NB4 (cell line): ENCODE data around the gene XYLT1.

ENCODE experiments used
- TF ChIP-seq, protein P1 (sequence below): IDR thresholded peaks from one replicate; pipeline ENCODE4 v1.5.1; 2012; ENCODE audit warnings: low read depth, low read length
- TF ChIP-seq, protein P2 (sequence below): IDR thresholded peaks from 2 replicates; pipeline ENCODE4 v1.6.1; 2011; ENCODE audit warnings: low read depth, low read length

DNA sequence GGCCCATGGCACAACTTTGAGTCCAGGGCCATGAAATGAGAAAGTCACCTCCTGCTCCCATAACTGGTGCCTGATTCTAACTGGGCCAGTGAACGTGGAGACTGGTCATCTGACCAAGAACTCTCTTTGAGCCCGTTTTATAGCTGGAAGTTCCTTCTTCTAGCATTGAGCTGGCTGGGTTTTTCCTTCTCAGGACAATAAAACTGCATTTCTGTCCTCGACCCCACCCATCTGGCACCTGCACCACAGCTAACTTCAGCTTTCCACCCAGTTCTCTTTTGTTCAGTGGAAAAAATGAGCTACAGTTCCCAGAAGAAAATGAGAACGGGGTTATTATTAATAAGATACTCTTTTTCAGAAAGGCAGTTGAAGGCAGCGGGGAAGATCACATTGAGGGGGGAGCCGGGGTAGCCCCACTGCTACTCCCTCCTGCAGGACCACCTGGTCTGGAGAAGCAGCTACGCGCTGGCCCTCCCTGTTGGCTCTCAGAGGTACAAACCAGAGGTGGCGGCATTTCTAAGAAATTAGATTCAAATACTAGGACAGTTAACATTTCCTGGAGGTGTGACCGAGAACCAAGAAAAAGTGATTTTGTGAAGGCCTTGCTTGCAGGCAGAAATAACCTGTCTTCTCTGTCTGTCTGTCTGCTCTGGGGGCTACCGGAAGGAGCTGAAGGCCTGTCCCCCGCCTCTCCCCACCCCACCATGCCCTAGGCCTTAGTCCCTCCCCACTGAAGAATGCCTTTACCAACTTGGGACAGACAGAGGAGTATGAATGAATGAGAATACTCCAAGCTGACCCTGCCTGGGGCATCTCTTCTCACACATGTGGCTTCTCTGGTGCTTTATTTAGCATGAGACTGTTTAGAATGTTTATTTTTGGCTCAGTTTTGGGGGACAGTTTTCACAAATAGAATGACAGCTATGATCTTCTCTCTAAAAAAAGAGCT, 123.9 kb downstream of the XYLT1 start:
- TF ChIP-seq, protein P1, sequence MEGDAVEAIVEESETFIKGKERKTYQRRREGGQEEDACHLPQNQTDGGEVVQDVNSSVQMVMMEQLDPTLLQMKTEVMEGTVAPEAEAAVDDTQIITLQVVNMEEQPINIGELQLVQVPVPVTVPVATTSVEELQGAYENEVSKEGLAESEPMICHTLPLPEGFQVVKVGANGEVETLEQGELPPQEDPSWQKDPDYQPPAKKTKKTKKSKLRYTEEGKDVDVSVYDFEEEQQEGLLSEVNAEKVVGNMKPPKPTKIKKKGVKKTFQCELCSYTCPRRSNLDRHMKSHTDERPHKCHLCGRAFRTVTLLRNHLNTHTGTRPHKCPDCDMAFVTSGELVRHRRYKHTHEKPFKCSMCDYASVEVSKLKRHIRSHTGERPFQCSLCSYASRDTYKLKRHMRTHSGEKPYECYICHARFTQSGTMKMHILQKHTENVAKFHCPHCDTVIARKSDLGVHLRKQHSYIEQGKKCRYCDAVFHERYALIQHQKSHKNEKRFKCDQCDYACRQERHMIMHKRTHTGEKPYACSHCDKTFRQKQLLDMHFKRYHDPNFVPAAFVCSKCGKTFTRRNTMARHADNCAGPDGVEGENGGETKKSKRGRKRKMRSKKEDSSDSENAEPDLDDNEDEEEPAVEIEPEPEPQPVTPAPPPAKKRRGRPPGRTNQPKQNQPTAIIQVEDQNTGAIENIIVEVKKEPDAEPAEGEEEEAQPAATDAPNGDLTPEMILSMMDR, result no peak
- TF ChIP-seq, protein P2, sequence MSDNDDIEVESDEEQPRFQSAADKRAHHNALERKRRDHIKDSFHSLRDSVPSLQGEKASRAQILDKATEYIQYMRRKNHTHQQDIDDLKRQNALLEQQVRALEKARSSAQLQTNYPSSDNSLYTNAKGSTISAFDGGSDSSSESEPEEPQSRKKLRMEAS, result no peak
